Upper lobe of left lung (tissue), 4 donors: ENCODE measurements around the gene B3GALT5.

Source experiments
- EP300 ChIP-seq, 4 donors: sonication (generic); formaldehyde crosslinking; IDR thresholded peaks; one replicate each; pipeline ENCODE4 v1.5.1; 2017; ENCODE audit warnings: antibody characterized with exemption in 4 of 4, control low read depth in 2 of 4
- POLR2A ChIP-seq, 4 donors: fragments of 450-650 bp; IDR thresholded peaks; one replicate each; pipeline ENCODE4 v1.5.1; 2016 to 2017; ENCODE audit warnings: antibody characterized with exemption in 4 of 4, mild to moderate bottlenecking in 2 of 4
- TF ChIP-seq, protein P1 (sequence below), 6 experiments: fragments of 450-650 bp in 4 of 6; fragments of 200-600 bp in 2 of 6; sonication (generic) in 2 of 6; IDR thresholded peaks; one replicate each; pipeline ENCODE4 v1.5.1; 2016 to 2019; ENCODE audit warnings: antibody characterized with exemption in 6 of 6

- TF ChIP-seq POLR2A (IDR thresholded peaks at IDR 0.05), result no peak
- TF ChIP-seq, protein P1, sequence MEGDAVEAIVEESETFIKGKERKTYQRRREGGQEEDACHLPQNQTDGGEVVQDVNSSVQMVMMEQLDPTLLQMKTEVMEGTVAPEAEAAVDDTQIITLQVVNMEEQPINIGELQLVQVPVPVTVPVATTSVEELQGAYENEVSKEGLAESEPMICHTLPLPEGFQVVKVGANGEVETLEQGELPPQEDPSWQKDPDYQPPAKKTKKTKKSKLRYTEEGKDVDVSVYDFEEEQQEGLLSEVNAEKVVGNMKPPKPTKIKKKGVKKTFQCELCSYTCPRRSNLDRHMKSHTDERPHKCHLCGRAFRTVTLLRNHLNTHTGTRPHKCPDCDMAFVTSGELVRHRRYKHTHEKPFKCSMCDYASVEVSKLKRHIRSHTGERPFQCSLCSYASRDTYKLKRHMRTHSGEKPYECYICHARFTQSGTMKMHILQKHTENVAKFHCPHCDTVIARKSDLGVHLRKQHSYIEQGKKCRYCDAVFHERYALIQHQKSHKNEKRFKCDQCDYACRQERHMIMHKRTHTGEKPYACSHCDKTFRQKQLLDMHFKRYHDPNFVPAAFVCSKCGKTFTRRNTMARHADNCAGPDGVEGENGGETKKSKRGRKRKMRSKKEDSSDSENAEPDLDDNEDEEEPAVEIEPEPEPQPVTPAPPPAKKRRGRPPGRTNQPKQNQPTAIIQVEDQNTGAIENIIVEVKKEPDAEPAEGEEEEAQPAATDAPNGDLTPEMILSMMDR (IDR thresholded peaks at IDR 0.05), result no peak
- no peak for TF ChIP-seq EP300 (IDR thresholded peaks at IDR 0.05)
Observed at GRCh38 chr21:39720126-39720778, 107.5 kb downstream of the B3GALT5 start.
